ENCODE measurements around the gene IGSF22.

DNA sequence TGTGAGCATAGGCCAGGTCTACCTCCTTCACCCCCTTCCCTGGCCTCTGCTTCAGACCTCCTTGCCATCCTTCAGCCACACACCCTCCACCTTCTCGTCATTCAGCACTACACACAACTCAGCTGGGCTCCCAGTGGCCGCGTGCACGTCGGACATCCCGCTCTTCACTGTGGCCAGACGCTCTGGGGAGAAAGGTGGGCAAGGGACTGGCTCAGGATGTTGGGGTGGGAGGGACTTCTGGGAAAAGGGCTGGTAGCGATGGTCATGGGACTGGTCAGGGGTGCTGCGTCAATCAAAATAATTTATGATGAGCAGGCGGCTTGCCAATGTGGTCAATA is 11.6 kb downstream of the IGSF22 start:
- no peak for TF ChIP-seq POLR2AphosphoS5 (IDR thresholded peaks at IDR 0.05)
- TF ChIP-seq CTCF (IDR thresholded peaks at IDR 0.05), result no peak
- no peak for TF ChIP-seq EP300 (IDR thresholded peaks at IDR 0.05)
- TF ChIP-seq POLR2A (IDR thresholded peaks at IDR 0.05), result no peak

Measured in upper lobe of left lung (tissue), 4 donors.